H1 (cell line): ENCODE data around the gene TWNK. TPM values are rescaled to one million over a fixed set of nuclear protein-coding genes. Genes with fewer than 3 reads are reported as not detected.
A peak's percentile ranks its signal among the peaks of the same experiment; 100 is the strongest.

Experiments
- CTCF ChIA-PET: fragments of 300-600 bp; sonication (Branson Sonifier 250); formaldehyde crosslinking; loops from one replicate; lab custom pipeline; 2021; ENCODE audit not compliant: partially characterized antibody; lab: Charles Lee
- POLR2A ChIA-PET: fragments of 300-600 bp; sonication (Branson Sonifier 250); formaldehyde crosslinking; loops from one replicate; lab custom pipeline; 2021; ENCODE audit warnings: inconsistent platforms; ENCODE audit not compliant: partially characterized antibody; lab: Charles Lee
- DNase-seq, 2 experiments: peaks; one replicate each; pipeline versions ENCODE4 v3.0.0 to v3.0.0-alpha.2; 2010 to 2022; ENCODE audit warnings: low spot score in 2 of 2, low read depth in 1 of 2, mixed read lengths in 1 of 2
- FAIRE-seq: peaks from 2 replicates; lab custom pipeline; 2011; peaks lifted over from hg19 to GRCh38; lab: Jason Lieb, UNC
- H2AFZ ChIP-seq: 2 replicates; pipeline ENCODE4 v1.8.1; 2012; ENCODE audit warnings: low read length, inconsistent platforms
- H2AK5ac ChIP-seq: 2 replicates; pipeline ENCODE4 v1.6.1; 2013; ENCODE audit warnings: low read depth, low read length
- H2BK120ac ChIP-seq: replicated peaks from 2 replicates; pipeline ENCODE3; 2013; ENCODE audit warnings: low read depth, low read length, inconsistent platforms
- H2BK12ac ChIP-seq: 2 replicates; pipeline ENCODE4 v1.6.1; 2013; ENCODE audit warnings: low read depth, low read length
- H2BK15ac ChIP-seq: 2 replicates; pipeline ENCODE4 v1.6.1; 2013; ENCODE audit warnings: low read length
- H2BK20ac ChIP-seq: 2 replicates; pipeline ENCODE4 v1.6.1; 2013; ENCODE audit warnings: low read length
- H2BK5ac ChIP-seq: 2 replicates; pipeline ENCODE4 v1.6.1; 2013; ENCODE audit warnings: low read depth, low read length
- H3K14ac ChIP-seq: 2 replicates; pipeline ENCODE4 v1.6.1; 2013; ENCODE audit warnings: inconsistent platforms; ENCODE audit not compliant: insufficient read length
- H3K18ac ChIP-seq: 2 replicates; pipeline ENCODE4 v1.6.1; 2013; ENCODE audit warnings: low read length; ENCODE audit errors: extremely low read depth
- H3K23ac ChIP-seq: 2 replicates; pipeline ENCODE4 v1.6.1; 2013; ENCODE audit warnings: inconsistent platforms; ENCODE audit not compliant: insufficient read length
- H3K23me2 ChIP-seq: 2 replicates; pipeline ENCODE4 v1.6.1; 2013; ENCODE audit warnings: low read depth, low read length
- H3K27ac ChIP-seq: 2 replicates; pipeline ENCODE4 v1.6.1; 2011; ENCODE audit warnings: low read depth, low read length, inconsistent platforms
- H3K27me3 ChIP-seq, 4 experiments: replicated peaks in 1 of 4; 1 replicate in 1 of 4; 2 replicates in 3 of 4; pipeline versions ENCODE4 v1.6.1 to v1.8.1; 2011 to 2013; ENCODE audit warnings: low read length in 3 of 4, mild to moderate bottlenecking in 3 of 4, inconsistent platforms in 2 of 4, mixed read lengths in 2 of 4, moderate library complexity in 1 of 4; ENCODE audit not compliant: control insufficient read depth in 3 of 4, insufficient read depth in 3 of 4; ENCODE audit errors: extremely low read depth in 1 of 4
- H3K36me3 ChIP-seq, 4 experiments: 2 replicates each; pipeline versions ENCODE4 v1.6.1 to v1.8.1; 2011 to 2013; ENCODE audit warnings: mild to moderate bottlenecking in 4 of 4, low read length in 3 of 4, moderate library complexity in 2 of 4, control low read depth in 1 of 4, inconsistent platforms in 1 of 4; ENCODE audit not compliant: insufficient read depth in 4 of 4, control insufficient read depth in 2 of 4
- H3K4ac ChIP-seq: replicated peaks from 2 replicates; pipeline ENCODE3; 2013; ENCODE audit warnings: low read length, low read depth, mixed read lengths, inconsistent platforms; ENCODE audit not compliant: insufficient read length
- H3K4me1 ChIP-seq, 4 experiments: replicated peaks in 1 of 4; 1 replicate in 1 of 4; 2 replicates in 3 of 4; pipeline versions ENCODE4 v1.6.1 to v1.8.1; 2011 to 2013; ENCODE audit warnings: low read length in 3 of 4, inconsistent platforms in 2 of 4, mixed read lengths in 1 of 4; ENCODE audit not compliant: insufficient read depth in 4 of 4, control insufficient read depth in 3 of 4
- H3K4me2 ChIP-seq, 2 experiments: 2 replicates each; pipeline versions ENCODE4 v1.6.1 to v1.8.1; 2011 to 2013; ENCODE audit warnings: low read depth in 2 of 2, low read length in 2 of 2, control low read depth in 1 of 2, inconsistent platforms in 1 of 2, mild to moderate bottlenecking in 1 of 2; ENCODE audit not compliant: insufficient read depth in 1 of 2
- H3K4me3 ChIP-seq, 4 experiments: fragments of 200-600, 300-600 bp in 1 of 4; sonication (generic), shearing (Covaris generic), sonication (Bioruptor Twin) in 1 of 4; 2 replicates each; pipeline versions ENCODE4 v1.5.1 to v1.8.1; 2011 to 2016; ENCODE audit warnings: low read length in 4 of 4, low read depth in 3 of 4, control low read depth in 2 of 4, inconsistent platforms in 2 of 4, mild to moderate bottlenecking in 2 of 4, mixed read lengths in 1 of 4, moderate library complexity in 1 of 4; ENCODE audit not compliant: insufficient read depth in 2 of 4; ENCODE audit errors: extremely low read depth in 1 of 4
- H3K56ac ChIP-seq: replicated peaks from 2 replicates; pipeline ENCODE3; 2013; ENCODE audit warnings: low read depth, mild to moderate bottlenecking, mixed read lengths, low read length, inconsistent platforms; ENCODE audit not compliant: insufficient read length
- H3K79me1 ChIP-seq: 2 replicates; pipeline ENCODE4 v1.6.1; 2013; ENCODE audit warnings: low read depth, low read length, control low read depth
- H3K79me2 ChIP-seq, 2 experiments: 2 replicates each; pipeline versions ENCODE4 v1.6.1 to v1.8.1; 2012 to 2013; ENCODE audit warnings: low read length in 2 of 2, mild to moderate bottlenecking in 2 of 2, inconsistent platforms in 1 of 2; ENCODE audit not compliant: insufficient read depth in 2 of 2, control insufficient read depth in 1 of 2
- H3K9ac ChIP-seq, 4 experiments: replicated peaks in 1 of 4; 1 replicate in 1 of 4; 2 replicates in 3 of 4; pipeline versions ENCODE4 v1.6.1 to v1.8.1; 2011 to 2013; ENCODE audit warnings: low read depth in 3 of 4, low read length in 3 of 4, control low read depth in 2 of 4, mild to moderate bottlenecking in 2 of 4, moderate library complexity in 2 of 4, inconsistent platforms in 1 of 4; ENCODE audit errors: extremely low read depth in 1 of 4
- H3K9me3 ChIP-seq, 2 experiments: 2 replicates each; pipeline versions ENCODE4 v1.6.1 to v1.8.1; 2012 to 2013; ENCODE audit warnings: mild to moderate bottlenecking in 2 of 2, moderate library complexity in 2 of 2, control low read depth in 1 of 2, inconsistent platforms in 1 of 2, low read depth in 1 of 2, low read length in 1 of 2, mixed read lengths in 1 of 2; ENCODE audit not compliant: insufficient read depth in 2 of 2
- H4K20me1 ChIP-seq, 2 experiments: replicated peaks in 1 of 2; 2 replicates each; pipeline versions ENCODE3 to v1.8.1; 2011 to 2013; ENCODE audit warnings: inconsistent platforms in 2 of 2, low read length in 2 of 2, mild to moderate bottlenecking in 1 of 2; ENCODE audit not compliant: insufficient read depth in 2 of 2, control insufficient read depth in 1 of 2
- H4K5ac ChIP-seq: 2 replicates; pipeline ENCODE4 v1.6.1; 2013; ENCODE audit warnings: low read length, low read depth, mixed read lengths, inconsistent platforms; ENCODE audit not compliant: insufficient read length
- H4K8ac ChIP-seq: 2 replicates; pipeline ENCODE4 v1.8.0; 2013; ENCODE audit warnings: mild to moderate bottlenecking, moderate library complexity, low read length, inconsistent platforms; ENCODE audit not compliant: insufficient read depth; ENCODE audit errors: extremely low read depth
- H4K91ac ChIP-seq: replicated peaks from 2 replicates; pipeline ENCODE3; 2013; ENCODE audit warnings: low read length, mixed read lengths, inconsistent platforms; ENCODE audit not compliant: insufficient read length
- ASH2L ChIP-seq: fragments of 200-600, 300-600 bp; sonication (generic); IDR thresholded peaks from one replicate; pipeline ENCODE4 v1.7.1; 2017; ENCODE audit warnings: low read length
- EGR1 ChIP-seq: IDR thresholded peaks from 2 replicates; pipeline ENCODE4 v1.6.1; 2011; ENCODE audit warnings: low read depth, low read length, borderline replicate concordance
- HDAC2 ChIP-seq, 2 experiments: fragments of 300-600 bp in 1 of 2; sonication (generic) in 1 of 2; IDR thresholded peaks; 2 replicates each; pipeline ENCODE4 v1.6.1; 2011 to 2012; ENCODE audit warnings: low read depth in 2 of 2, low read length in 2 of 2, mild to moderate bottlenecking in 2 of 2, moderate library complexity in 2 of 2, borderline replicate concordance in 1 of 2, inconsistent platforms in 1 of 2
- KDM4A ChIP-seq: IDR thresholded peaks from one replicate; pipeline ENCODE4 v1.7.1; 2012; ENCODE audit warnings: low read depth, mild to moderate bottlenecking, moderate library complexity, low read length, inconsistent platforms; ENCODE audit not compliant: severe bottlenecking
- RAD21 ChIP-seq, 2 experiments: IDR thresholded peaks in 1 of 2; conservative IDR thresholded peaks in 1 of 2; 2 replicates each; pipeline ENCODE4 v1.6.1; 2011; ENCODE audit warnings: low read depth in 2 of 2, low read length in 2 of 2, improper control_type of control experiment in 1 of 2, inconsistent platforms in 1 of 2, mild to moderate bottlenecking in 1 of 2, moderate library complexity in 1 of 2
- SIX5 ChIP-seq: IDR thresholded peaks from 2 replicates; pipeline ENCODE4 v1.6.1; 2011; ENCODE audit warnings: mild to moderate bottlenecking, low read depth, low read length
- YY1 ChIP-seq: IDR thresholded peaks from 2 replicates; pipeline ENCODE4 v1.6.1; 2011; ENCODE audit warnings: low read depth, mild to moderate bottlenecking, low read length
- WGBS, 2 experiments: shearing (Covaris generic) in 1 of 2; methylation state at CpG; one replicate each; pipeline versions ENCODE4 v1.1.6 to v1.1.7; 2013 to 2015; ENCODE audit warnings: low lambda C conversion rate in 2 of 2, mixed read lengths in 2 of 2, inconsistent platforms in 1 of 2, low coverage in 1 of 2, missing lambda C conversion rate in 1 of 2; ENCODE audit not compliant: insufficient replicate concordance in 2 of 2, insufficient coverage in 1 of 2, insufficient read length in 1 of 2; ENCODE audit errors: extremely low coverage in 1 of 2, missing lambda C conversion rate in 1 of 2; 5-methylcytosine and 5-hydroxymethylcytosine counted together
- polyA plus RNA-seq, 7 experiments: library from polyadenylated mRNA; depleted of rRNA in 3 of 7; stranded (reverse) in 5 of 7; unstranded in 2 of 7; fragments of >200 nt in 5 of 7; fragments of 200-250 nt in 2 of 7; gene quantifications; 1 replicate in 5 of 7; 2 replicates in 1 of 7; 4 replicates in 1 of 7; pipeline versions ENCODE4 v1.2.1 to v1.2.3, GENCODE V29; 2011 to 2013; ENCODE audit warnings: missing spikeins in 2 of 7, mixed read lengths in 2 of 7
- total RNA-seq: library from RNA; stranded (reverse); fragmentation: NEBNext Ultra II Directional; extraction: Animal tissue kit (Norgen Biotek cat#: 25700); gene quantifications from 2 replicates; pipeline ENCODE4 v1.2.1, GENCODE V29; 2021

The TWNK gene
- total and polyA plus RNA-seq, 2 of the 8 experiments (the other 6 are each of a cell fraction or from before 2014, with no cell fraction given): 15.4 to 32.5 TPM

GRCh38 chr10:100969187-100970075 is 17.9 kb upstream of the TWNK start, which contains the start of gene SEMA4G:
TSS of gene SEMA4G (plus strand) at chr10:100969504. CDS start at chr10:100972913, 3,409 bp downstream.
- Histone ChIP-seq H3K23me2 (peaks cover 9% of the 10 kb centered on the region), H3K4me3 (peak within 1 kb of the TSS; percentile 67 to 97 (median 72)), H2BK20ac (no peak within 1 kb of the TSS), H3K27me3 (peaks cover 0 to 3% (median 1%) of the 10 kb centered on the region in 4 experiments; a peak in 1 of 7 replicates), H4K5ac (no peak within 1 kb of the TSS), H3K18ac (peak within 1 kb of the TSS; percentile 94), H3K9me3 (no peaks in the 10 kb centered on the region), H2AFZ (peak within 1 kb of the TSS; percentile 94), H4K91ac (no peak within 1 kb of the TSS), H4K8ac (peak within 1 kb of the TSS; percentile 74), H2BK5ac (peak within 1 kb of the TSS; percentile 20; the same call in 1 of the 2 replicates), H3K36me3 (no peaks in the 10 kb centered on the region), H3K79me2 (no peaks in the 10 kb centered on the region), H2BK15ac (no peak within 1 kb of the TSS), H2BK120ac (no peak within 1 kb of the TSS), H2AK5ac (0 out of 2 replicates have a peak within 1 kb of the TSS, but pooled peaks have one; percentile 55), H3K4me1 (peaks cover 7 to 19% (median 10%) of the 10 kb centered on the region in 4 experiments), H3K79me1 (no peaks in the 10 kb centered on the region), H2BK12ac (no peak within 1 kb of the TSS), H3K4me2 (peak within 1 kb of the TSS; percentile 89 to 99), H4K20me1 (peaks cover 0 to 5% of the 10 kb centered on the region in 2 experiments), H3K9ac (peak within 1 kb of the TSS in 3 of 4 experiments; percentile 10 to 39 (median 20); a peak in 5 of 7 replicates), H3K27ac (no peak within 1 kb of the TSS), H3K56ac (no peak within 1 kb of the TSS), H3K14ac (no peak within 1 kb of the TSS), H3K23ac (no peak within 1 kb of the TSS), H3K4ac (peak within 1 kb of the TSS; percentile 17)
- DNase-seq: peak; percentile 67 to 90
- ChIA-PET POLR2A (interaction anchor here (0.7 to 6.0 kb wide), 10 partner anchors 7 to 55 kb away, joined by 3 to 38 read pairs (median 3); no protein-coding TSS in a partner anchor), CTCF (interaction anchor here (0.6 to 5.4 kb wide), 24 partner anchors 7 to 774 kb away, joined by 3 to 32 read pairs (median 4); partner anchors contain the start of genes MRPL43 and TWNK)
- WGBS, 2 experiments: 2% methylated on average over 52 of the region's 70 CpGs; no CpG with 5 or more reads in 1 of the 2 experiments
- no peak for FAIRE-seq
- TF ChIP-seq EGR1: peak; percentile 25; the same call in 1 of the 2 replicates
- TF ChIP-seq HDAC2 (IDR thresholded peaks at IDR 0.05; ENCODE audit: borderline replicate concordance in 1 of 2, low read depth in 2 of 2, low read length in 2 of 2): peak in 1 of 2 experiments; percentile 66; a peak in 1 of 4 replicates
- peak; percentile 78 for TF ChIP-seq KDM4A
- TF ChIP-seq SIX5: no peak
- peak; percentile 25; the same call in 1 of the 2 replicates for TF ChIP-seq YY1
- TF ChIP-seq ASH2L: peak; percentile 51
- TF ChIP-seq RAD21 (IDR thresholded peaks at IDR 0.05 in 1 of 2, conservative IDR thresholded peaks at IDR 0.05 in 1 of 2; ENCODE audit: low read depth in 2 of 2, low read length in 2 of 2): peak in 1 of 2 experiments; percentile 36; a peak in 1 of 4 replicates
